Limb (tissue), 2 donors: ENCODE data around the gene RGS1.

Experiments used
- DNase-seq, 2 donors: peaks; one replicate each; pipeline ENCODE4 v3.0.0-alpha.2; 2016; ENCODE audit errors: extremely low spot score in 2 of 2

RGS1 gene

GRCh38 chr1:192620071-192620635 lies 44.6 kb downstream of the RGS1 start:
- no peak for DNase-seq

- DNase-seq = no peak
Observed at GRCh38 chr1:192626366-192627179, 51.0 kb downstream of the RGS1 start.

GRCh38 chr1:192627901-192628300 lies 52.3 kb downstream of the RGS1 start:
- no peak for DNase-seq

- no peak for DNase-seq
Observed at GRCh38 chr1:192628396-192629057, 53.0 kb downstream of the RGS1 start.

- no peak for DNase-seq
Observed at GRCh38 chr1:192629612-192630011, 54.0 kb downstream of the RGS1 start.
